ENCODE data around the gene RFTN1.

- TF ChIP-seq CTCF (IDR thresholded peaks at IDR 0.05), result no peak
- TF ChIP-seq POLR2A (IDR thresholded peaks at IDR 0.05), result no peak
Measured at GRCh38 chr3:16364963-16365362, 148.5 kb downstream of the RFTN1 start.

Data from uterus (tissue), 2 donors.